WTC11 (cell line): ENCODE data around the gene KCNMA1. TPM values are rescaled to one million over a fixed set of nuclear protein-coding genes. Genes with fewer than 3 reads are reported as not detected.

Source experiments
- ATAC-seq: fragments of 200-7000 bp; cut with Tn5 transposase; 2 replicates; pipeline ENCODE4 v1.10.0; 2021; ENCODE audit warnings: mild to moderate bottlenecking, moderate library complexity
- CTCF ChIA-PET: fragments of 300-600 bp; sonication (Branson Sonifier 250); formaldehyde crosslinking; loops from one replicate; lab custom pipeline; 2021; ENCODE audit warnings: antibody characterized with exemption; lab: Charles Lee
- POLR2A ChIA-PET: fragments of 350-600 bp; sonication (Branson Sonifier 250); formaldehyde crosslinking; loops from one replicate; lab custom pipeline; 2021; ENCODE audit warnings: antibody characterized with exemption; lab: Charles Lee
- DNase-seq: peaks from one replicate; pipeline ENCODE4 v3.0.0; 2021; ENCODE audit warnings: low spot score
- H3K27ac Mint-ChIP-seq: 2 replicates; pipeline ENCODE4 v1.8.0; 2021; ENCODE audit warnings: mixed read lengths
- H3K27me3 Mint-ChIP-seq: 2 replicates; pipeline ENCODE4 v1.8.0; 2021; ENCODE audit warnings: low read depth, mild to moderate bottlenecking, moderate library complexity, mixed read lengths
- H3K36me3 Mint-ChIP-seq: 2 replicates; pipeline ENCODE4 v1.8.0; 2021; ENCODE audit warnings: mixed read lengths
- H3K4me1 Mint-ChIP-seq: 2 replicates; pipeline ENCODE4 v1.8.0; 2022; ENCODE audit warnings: mixed read lengths
- H3K4me3 Mint-ChIP-seq: 2 replicates; pipeline ENCODE4 v1.8.0; 2021; ENCODE audit warnings: mild to moderate bottlenecking, moderate library complexity, mixed read lengths
- H3K9me3 Mint-ChIP-seq: 2 replicates; pipeline ENCODE4 v1.8.0; 2021; ENCODE audit warnings: mixed read lengths
- ARID4B ChIP-seq: sonication (generic); formaldehyde crosslinking; IDR thresholded peaks from 2 replicates; pipeline ENCODE4 v1.8.0; 2023; ENCODE audit warnings: missing genetic modification reagents, mild to moderate bottlenecking, borderline replicate concordance
- ATF3 ChIP-seq: sonication (generic); formaldehyde crosslinking; conservative IDR thresholded peaks from 2 replicates; pipeline ENCODE4 v1.8.1; 2022; ENCODE audit warnings: mild to moderate bottlenecking, missing genetic modification reagents
- CBFB ChIP-seq: sonication (generic); formaldehyde crosslinking; IDR thresholded peaks from 2 replicates; pipeline ENCODE4 v1.8.1; 2022; ENCODE audit warnings: mild to moderate bottlenecking, low read depth, missing genetic modification reagents
- CREB1 ChIP-seq: sonication (generic); formaldehyde crosslinking; IDR thresholded peaks from 2 replicates; pipeline ENCODE4 v1.8.0; 2023; ENCODE audit warnings: mild to moderate bottlenecking, missing genetic modification reagents
- CTCF ChIP-seq: fragments of 200-600 bp; IDR thresholded peaks from 2 replicates; pipeline ENCODE4 v1.8.0; 2022; ENCODE audit warnings: antibody characterized with exemption
- FOXP1 ChIP-seq: sonication (generic); formaldehyde crosslinking; IDR thresholded peaks from 2 replicates; pipeline ENCODE4 v1.8.0; 2022; ENCODE audit warnings: missing genetic modification reagents, mild to moderate bottlenecking, moderate library complexity, borderline replicate concordance
- FOXP4 ChIP-seq: sonication (generic); formaldehyde crosslinking; IDR thresholded peaks from 2 replicates; pipeline ENCODE4 v1.8.0; 2022; ENCODE audit warnings: mild to moderate bottlenecking, missing genetic modification reagents
- NFATC4 ChIP-seq: fragments of 250-450 bp; sonication (Bioruptor Pico); IDR thresholded peaks from 2 replicates; pipeline ENCODE4 v1.9.0; 2021; ENCODE audit warnings: mild to moderate bottlenecking
- NFYB ChIP-seq: sonication (generic); formaldehyde crosslinking; conservative IDR thresholded peaks from 2 replicates; pipeline ENCODE4 v1.8.0; 2022; ENCODE audit warnings: low read depth, missing genetic modification reagents
- PREB ChIP-seq: sonication (generic); formaldehyde crosslinking; IDR thresholded peaks from 2 replicates; pipeline ENCODE4 v1.8.1; 2022; ENCODE audit warnings: mild to moderate bottlenecking, missing genetic modification reagents, moderate library complexity, borderline replicate concordance
- TEAD1 ChIP-seq: sonication (generic); formaldehyde crosslinking; IDR thresholded peaks from 2 replicates; pipeline ENCODE4 v1.8.0; 2022; ENCODE audit warnings: mild to moderate bottlenecking, missing genetic modification reagents
- USF1 ChIP-seq: sonication (generic); formaldehyde crosslinking; IDR thresholded peaks from 2 replicates; pipeline ENCODE4 v1.8.0; 2022; ENCODE audit warnings: mild to moderate bottlenecking, missing genetic modification reagents
- total RNA-seq: library from RNA; stranded (reverse); gene quantifications from 3 replicates; pipeline ENCODE4 v1.2.3, GENCODE V29; 2021
- TF ChIP-seq, protein P1 (sequence below): sonication (generic); formaldehyde crosslinking; IDR thresholded peaks from 2 replicates; pipeline ENCODE4 v1.8.1; 2023; ENCODE audit warnings: mild to moderate bottlenecking, missing genetic modification reagents
- TF ChIP-seq, protein P2 (sequence below): sonication (generic); formaldehyde crosslinking; IDR thresholded peaks from 2 replicates; pipeline ENCODE4 v1.8.1; 2023; ENCODE audit warnings: mild to moderate bottlenecking, missing genetic modification reagents, borderline replicate concordance

Gene KCNMA1
- total RNA-seq, 1 experiment from 2014 or later: 7.3 TPM

GRCh38 chr10:76976142-76976541 lies 661.5 kb downstream of the KCNMA1 start (continued):
- TF ChIP-seq, protein P1, sequence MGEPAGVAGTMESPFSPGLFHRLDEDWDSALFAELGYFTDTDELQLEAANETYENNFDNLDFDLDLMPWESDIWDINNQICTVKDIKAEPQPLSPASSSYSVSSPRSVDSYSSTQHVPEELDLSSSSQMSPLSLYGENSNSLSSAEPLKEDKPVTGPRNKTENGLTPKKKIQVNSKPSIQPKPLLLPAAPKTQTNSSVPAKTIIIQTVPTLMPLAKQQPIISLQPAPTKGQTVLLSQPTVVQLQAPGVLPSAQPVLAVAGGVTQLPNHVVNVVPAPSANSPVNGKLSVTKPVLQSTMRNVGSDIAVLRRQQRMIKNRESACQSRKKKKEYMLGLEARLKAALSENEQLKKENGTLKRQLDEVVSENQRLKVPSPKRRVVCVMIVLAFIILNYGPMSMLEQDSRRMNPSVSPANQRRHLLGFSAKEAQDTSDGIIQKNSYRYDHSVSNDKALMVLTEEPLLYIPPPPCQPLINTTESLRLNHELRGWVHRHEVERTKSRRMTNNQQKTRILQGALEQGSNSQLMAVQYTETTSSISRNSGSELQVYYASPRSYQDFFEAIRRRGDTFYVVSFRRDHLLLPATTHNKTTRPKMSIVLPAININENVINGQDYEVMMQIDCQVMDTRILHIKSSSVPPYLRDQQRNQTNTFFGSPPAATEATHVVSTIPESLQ (CRISPR knock-in tag): no peak
- TF ChIP-seq, protein P2, sequence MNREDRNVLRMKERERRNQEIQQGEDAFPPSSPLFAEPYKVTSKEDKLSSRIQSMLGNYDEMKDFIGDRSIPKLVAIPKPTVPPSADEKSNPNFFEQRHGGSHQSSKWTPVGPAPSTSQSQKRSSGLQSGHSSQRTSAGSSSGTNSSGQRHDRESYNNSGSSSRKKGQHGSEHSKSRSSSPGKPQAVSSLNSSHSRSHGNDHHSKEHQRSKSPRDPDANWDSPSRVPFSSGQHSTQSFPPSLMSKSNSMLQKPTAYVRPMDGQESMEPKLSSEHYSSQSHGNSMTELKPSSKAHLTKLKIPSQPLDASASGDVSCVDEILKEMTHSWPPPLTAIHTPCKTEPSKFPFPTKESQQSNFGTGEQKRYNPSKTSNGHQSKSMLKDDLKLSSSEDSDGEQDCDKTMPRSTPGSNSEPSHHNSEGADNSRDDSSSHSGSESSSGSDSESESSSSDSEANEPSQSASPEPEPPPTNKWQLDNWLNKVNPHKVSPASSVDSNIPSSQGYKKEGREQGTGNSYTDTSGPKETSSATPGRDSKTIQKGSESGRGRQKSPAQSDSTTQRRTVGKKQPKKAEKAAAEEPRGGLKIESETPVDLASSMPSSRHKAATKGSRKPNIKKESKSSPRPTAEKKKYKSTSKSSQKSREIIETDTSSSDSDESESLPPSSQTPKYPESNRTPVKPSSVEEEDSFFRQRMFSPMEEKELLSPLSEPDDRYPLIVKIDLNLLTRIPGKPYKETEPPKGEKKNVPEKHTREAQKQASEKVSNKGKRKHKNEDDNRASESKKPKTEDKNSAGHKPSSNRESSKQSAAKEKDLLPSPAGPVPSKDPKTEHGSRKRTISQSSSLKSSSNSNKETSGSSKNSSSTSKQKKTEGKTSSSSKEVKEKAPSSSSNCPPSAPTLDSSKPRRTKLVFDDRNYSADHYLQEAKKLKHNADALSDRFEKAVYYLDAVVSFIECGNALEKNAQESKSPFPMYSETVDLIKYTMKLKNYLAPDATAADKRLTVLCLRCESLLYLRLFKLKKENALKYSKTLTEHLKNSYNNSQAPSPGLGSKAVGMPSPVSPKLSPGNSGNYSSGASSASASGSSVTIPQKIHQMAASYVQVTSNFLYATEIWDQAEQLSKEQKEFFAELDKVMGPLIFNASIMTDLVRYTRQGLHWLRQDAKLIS (CRISPR knock-in tag): no peak
- no peak for TF ChIP-seq CTCF

GRCh38 chr10:76975126-76975525 lies 662.5 kb downstream of the KCNMA1 start:
- H3K27ac Mint-ChIP-seq: no peak overlapping the region
- ChIA-PET POLR2A (no interaction called here), CTCF (interaction anchor here (1.3 kb wide), 1 partner anchor 30 kb away, joined by 3 read pairs; no protein-coding TSS in a partner anchor)
- H3K4me1 Mint-ChIP-seq: peaks cover 10% of the 10 kb centered on the region
- TF ChIP-seq ARID4B (no peak), FOXP4 (CRISPR knock-in tag) (no peak)
- no peaks in the 10 kb centered on the region for H3K36me3 Mint-ChIP-seq
- no peak for DNase-seq
- no peak overlapping the region for H3K4me3 Mint-ChIP-seq
- no peaks in the 10 kb centered on the region for H3K9me3 Mint-ChIP-seq
- ATAC-seq: no peak
- no peaks in the 10 kb centered on the region for H3K27me3 Mint-ChIP-seq

- no peak overlapping the region for H3K27ac Mint-ChIP-seq
- no peaks in the 10 kb centered on the region for H3K27me3 Mint-ChIP-seq
- no peaks in the 10 kb centered on the region for H3K36me3 Mint-ChIP-seq
- peaks cover 15% of the 10 kb centered on the region for H3K4me1 Mint-ChIP-seq
- ATAC-seq: no peak
- no peak for DNase-seq
- H3K9me3 Mint-ChIP-seq: no peaks in the 10 kb centered on the region
- ChIA-PET CTCF (interaction anchor here (1.3 kb wide), 1 partner anchor 31 kb away, joined by 3 read pairs; no protein-coding TSS in a partner anchor), POLR2A (no interaction called here)
- H3K4me3 Mint-ChIP-seq: no peak overlapping the region
- TF ChIP-seq NFATC4 (no peak), NFYB (no peak), ATF3 (CRISPR knock-in tag) (no peak), CBFB (CRISPR knock-in tag) (no peak), USF1 (no peak), FOXP1 (CRISPR knock-in tag) (no peak), PREB (CRISPR knock-in tag) (no peak), CREB1 (CRISPR knock-in tag) (no peak), TEAD1 (CRISPR knock-in tag) (no peak)
Observed at GRCh38 chr10:76974017-76974691, 663.5 kb downstream of the KCNMA1 start.
